Suprapubic skin (tissue), 4 donors: ENCODE results near the gene ERC2. TPM values are rescaled to one million over a fixed set of nuclear protein-coding genes. Genes with fewer than 3 reads are reported as not detected.

Source experiments
- DNase-seq, 2 donors: peaks; one replicate each; pipeline ENCODE4 v3.0.0-alpha.2; 2019; ENCODE audit warnings: low spot score in 2 of 2
- H3K27ac ChIP-seq: fragments of 200-600 bp; sonication (generic); one replicate; pipeline ENCODE4 v1.5.1; 2019
- H3K27me3 ChIP-seq: fragments of 200-600 bp; sonication (generic); one replicate; pipeline ENCODE4 v1.5.1; 2019
- H3K36me3 ChIP-seq: fragments of 200-600 bp; sonication (generic); one replicate; pipeline ENCODE4 v1.5.1; 2019
- H3K4me1 ChIP-seq: fragments of 200-600 bp; sonication (generic); one replicate; pipeline ENCODE4 v1.5.1; 2019
- H3K4me3 ChIP-seq: fragments of 200-600 bp; sonication (generic); one replicate; pipeline ENCODE4 v1.5.1; 2019; ENCODE audit warnings: mild to moderate bottlenecking
- H3K9me3 ChIP-seq: fragments of 200-600 bp; sonication (generic); one replicate; pipeline ENCODE4 v1.5.1; 2019
- EP300 ChIP-seq: sonication (generic); formaldehyde crosslinking; IDR thresholded peaks from one replicate; pipeline ENCODE4 v1.6.1; 2017; ENCODE audit warnings: antibody characterized with exemption
- POLR2A ChIP-seq, 2 donors: fragments of 450-650 bp; IDR thresholded peaks; one replicate each; pipeline ENCODE4 v1.6.1; 2017; ENCODE audit warnings: antibody characterized with exemption in 2 of 2, mild to moderate bottlenecking in 2 of 2, moderate library complexity in 2 of 2
- POLR2AphosphoS5 ChIP-seq, 3 donors: sonication (generic); formaldehyde crosslinking; IDR thresholded peaks; one replicate each; pipeline ENCODE4 v1.6.1; 2017; ENCODE audit warnings: antibody characterized with exemption in 3 of 3
- WGBS: methylation state at CpG from one replicate; pipeline ENCODE4 v1.1.5; 2018; 5-methylcytosine and 5-hydroxymethylcytosine counted together
- total RNA-seq, 4 donors: library from RNA; depleted of rRNA; stranded (reverse); fragments of >200 nt; gene quantifications; one replicate each; pipeline ENCODE4 v1.1.0, GENCODE V29; 2016
- TF ChIP-seq, protein P1 (sequence below), 2 donors: fragments of 200-600 bp in 1 of 2; fragments of 450-650 bp in 1 of 2; sonication (generic) in 1 of 2; IDR thresholded peaks; one replicate each; pipeline ENCODE4 v1.5.1; 2016 to 2019; ENCODE audit warnings: antibody characterized with exemption in 2 of 2, mild to moderate bottlenecking in 1 of 2, moderate library complexity in 1 of 2

Gene ERC2
- total RNA-seq, 4 donors from 2014 or later: 0.21 TPM; not detected in 3

DNA sequence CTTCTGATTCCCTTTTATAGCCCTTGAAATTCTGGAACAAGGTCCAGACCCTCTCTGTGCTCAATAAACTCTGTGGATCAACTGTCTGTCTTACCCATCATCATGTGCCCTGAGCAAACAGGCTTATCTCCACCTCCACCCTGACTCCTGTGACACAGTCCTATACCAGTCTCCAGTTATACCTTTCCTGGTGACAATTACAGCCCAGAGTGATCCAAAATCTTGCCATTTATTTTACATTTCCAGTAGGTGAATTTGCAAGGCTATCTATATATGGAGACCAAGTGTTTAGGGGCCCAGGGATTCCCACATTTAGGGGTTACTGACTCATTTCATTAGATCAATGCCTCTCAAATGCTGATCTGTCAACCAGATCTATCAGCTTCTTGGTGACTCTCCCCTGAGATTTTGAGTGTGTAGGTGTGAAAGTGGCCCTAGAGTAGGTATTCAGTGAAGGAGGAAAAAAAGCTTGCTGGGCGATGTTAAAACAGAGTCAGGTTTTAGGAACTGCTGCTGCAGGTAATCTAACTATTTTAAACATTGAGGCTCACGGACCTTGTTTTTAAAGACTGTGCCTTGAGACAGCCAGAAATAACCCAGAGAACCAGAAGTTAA, 751.5 kb downstream of the ERC2 start:
- WGBS: 89% methylated on average over 2 of the region's 2 CpGs
- Histone ChIP-seq H3K4me1 (no peaks in the 10 kb centered on the region), H3K36me3 (no peaks in the 10 kb centered on the region), H3K27ac (no peak overlapping the region), H3K9me3 (no peaks in the 10 kb centered on the region), H3K27me3 (peaks cover 16% of the 10 kb centered on the region), H3K4me3 (no peak overlapping the region)
- DNase-seq: no peak
- TF ChIP-seq EP300 (no peak), POLR2AphosphoS5 (IDR thresholded peaks at IDR 0.05) (no peak), POLR2A (IDR thresholded peaks at IDR 0.05) (no peak)
- TF ChIP-seq, protein P1, sequence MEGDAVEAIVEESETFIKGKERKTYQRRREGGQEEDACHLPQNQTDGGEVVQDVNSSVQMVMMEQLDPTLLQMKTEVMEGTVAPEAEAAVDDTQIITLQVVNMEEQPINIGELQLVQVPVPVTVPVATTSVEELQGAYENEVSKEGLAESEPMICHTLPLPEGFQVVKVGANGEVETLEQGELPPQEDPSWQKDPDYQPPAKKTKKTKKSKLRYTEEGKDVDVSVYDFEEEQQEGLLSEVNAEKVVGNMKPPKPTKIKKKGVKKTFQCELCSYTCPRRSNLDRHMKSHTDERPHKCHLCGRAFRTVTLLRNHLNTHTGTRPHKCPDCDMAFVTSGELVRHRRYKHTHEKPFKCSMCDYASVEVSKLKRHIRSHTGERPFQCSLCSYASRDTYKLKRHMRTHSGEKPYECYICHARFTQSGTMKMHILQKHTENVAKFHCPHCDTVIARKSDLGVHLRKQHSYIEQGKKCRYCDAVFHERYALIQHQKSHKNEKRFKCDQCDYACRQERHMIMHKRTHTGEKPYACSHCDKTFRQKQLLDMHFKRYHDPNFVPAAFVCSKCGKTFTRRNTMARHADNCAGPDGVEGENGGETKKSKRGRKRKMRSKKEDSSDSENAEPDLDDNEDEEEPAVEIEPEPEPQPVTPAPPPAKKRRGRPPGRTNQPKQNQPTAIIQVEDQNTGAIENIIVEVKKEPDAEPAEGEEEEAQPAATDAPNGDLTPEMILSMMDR (IDR thresholded peaks at IDR 0.05): no peak

- no peaks in the 10 kb centered on the region for H3K9me3 ChIP-seq
- no peak overlapping the region for H3K27ac ChIP-seq
- H3K27me3 ChIP-seq: peaks cover 14% of the 10 kb centered on the region
- H3K4me3 ChIP-seq: no peak overlapping the region
- no peak for TF ChIP-seq EP300
- TF ChIP-seq, protein P1 (IDR thresholded peaks at IDR 0.05): no peak
- DNase-seq: no peak
- H3K36me3 ChIP-seq: no peaks in the 10 kb centered on the region
- no peaks in the 10 kb centered on the region for H3K4me1 ChIP-seq
Measured at GRCh38 chr3:55716044-55716443, 752.2 kb downstream of the ERC2 start.

GRCh38 chr3:55714057-55714456, 754.2 kb downstream of the ERC2 start:
- no peaks in the 10 kb centered on the region for H3K4me1 ChIP-seq
- no peaks in the 10 kb centered on the region for H3K36me3 ChIP-seq
- no peaks in the 10 kb centered on the region for H3K9me3 ChIP-seq
- H3K4me3 ChIP-seq: no peak overlapping the region
- TF ChIP-seq POLR2A (IDR thresholded peaks at IDR 0.05) (no peak), EP300 (no peak), POLR2AphosphoS5 (IDR thresholded peaks at IDR 0.05) (no peak)
- TF ChIP-seq, protein P1 (IDR thresholded peaks at IDR 0.05): no peak
- no peak for DNase-seq
- no peak overlapping the region for H3K27ac ChIP-seq
- H3K27me3 ChIP-seq: peaks cover 14% of the 10 kb centered on the region

GRCh38 chr3:55711646-55712045, 756.6 kb downstream of the ERC2 start:
- no peak overlapping the region for H3K27ac ChIP-seq

DNA sequence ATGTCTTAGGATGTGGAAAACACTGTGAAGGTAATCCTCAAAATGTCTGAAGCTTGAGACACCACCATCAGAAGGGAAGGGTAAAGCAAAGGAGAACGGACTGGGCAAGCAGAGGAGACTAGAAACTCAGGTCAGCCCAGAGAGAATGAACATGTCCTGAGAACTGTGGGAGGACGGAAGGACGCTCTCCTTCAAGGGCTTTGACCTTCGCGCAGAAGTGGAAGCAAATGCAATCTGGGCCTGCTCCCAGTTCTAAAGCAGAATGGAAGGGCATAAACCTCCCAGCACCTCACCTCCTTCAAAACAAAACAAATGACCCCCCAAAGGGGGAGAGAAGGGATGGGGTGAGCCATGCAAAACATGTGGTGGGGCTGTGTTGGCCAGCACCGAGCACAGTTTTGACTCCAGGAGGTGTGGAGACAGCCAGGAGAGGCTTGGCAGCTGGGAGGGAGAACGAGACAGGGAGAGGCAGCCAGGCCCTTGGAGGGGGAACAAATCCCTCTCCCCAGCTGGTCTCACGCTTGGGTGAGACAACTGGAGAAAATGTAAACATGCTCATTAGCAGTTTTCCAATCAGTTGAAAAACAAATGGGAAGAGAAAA, 758.8 kb downstream of the ERC2 start:
- Histone ChIP-seq H3K27ac (no peak overlapping the region), H3K4me3 (no peak overlapping the region), H3K9me3 (no peaks in the 10 kb centered on the region), H3K4me1 (no peaks in the 10 kb centered on the region), H3K27me3 (peaks cover 10% of the 10 kb centered on the region), H3K36me3 (no peaks in the 10 kb centered on the region)
- TF ChIP-seq, protein P1 (IDR thresholded peaks at IDR 0.05): no peak
- TF ChIP-seq POLR2A (IDR thresholded peaks at IDR 0.05) (no peak), EP300 (no peak), POLR2AphosphoS5 (IDR thresholded peaks at IDR 0.05) (no peak)
- WGBS: 78% methylated on average over 8 of the region's 8 CpGs
- no peak for DNase-seq

More at GRCh38 chr3:55711646-55712045, 756.6 kb downstream of the ERC2 start:
- Histone ChIP-seq H3K36me3 (no peaks in the 10 kb centered on the region), H3K9me3 (no peaks in the 10 kb centered on the region), H3K27me3 (peaks cover 10% of the 10 kb centered on the region), H3K4me3 (no peak overlapping the region), H3K4me1 (no peaks in the 10 kb centered on the region)
- DNase-seq: no peak
- TF ChIP-seq EP300 (no peak), POLR2AphosphoS5 (IDR thresholded peaks at IDR 0.05) (no peak), POLR2A (IDR thresholded peaks at IDR 0.05) (no peak)
- TF ChIP-seq, protein P1 (IDR thresholded peaks at IDR 0.05): no peak
- WGBS: 93% methylated on average over 1 of the region's 1 CpG
